CD4-positive, alpha-beta T cell treated with Interleukin-4 for 1 hour (primary cell): ENCODE data around the gene CNTN2.

Experiments
- DNase-seq, 2 donors: peaks; one replicate each; pipeline ENCODE4 v3.0.0-alpha.2; 2020 to 2022

CNTN2 gene

DNA sequence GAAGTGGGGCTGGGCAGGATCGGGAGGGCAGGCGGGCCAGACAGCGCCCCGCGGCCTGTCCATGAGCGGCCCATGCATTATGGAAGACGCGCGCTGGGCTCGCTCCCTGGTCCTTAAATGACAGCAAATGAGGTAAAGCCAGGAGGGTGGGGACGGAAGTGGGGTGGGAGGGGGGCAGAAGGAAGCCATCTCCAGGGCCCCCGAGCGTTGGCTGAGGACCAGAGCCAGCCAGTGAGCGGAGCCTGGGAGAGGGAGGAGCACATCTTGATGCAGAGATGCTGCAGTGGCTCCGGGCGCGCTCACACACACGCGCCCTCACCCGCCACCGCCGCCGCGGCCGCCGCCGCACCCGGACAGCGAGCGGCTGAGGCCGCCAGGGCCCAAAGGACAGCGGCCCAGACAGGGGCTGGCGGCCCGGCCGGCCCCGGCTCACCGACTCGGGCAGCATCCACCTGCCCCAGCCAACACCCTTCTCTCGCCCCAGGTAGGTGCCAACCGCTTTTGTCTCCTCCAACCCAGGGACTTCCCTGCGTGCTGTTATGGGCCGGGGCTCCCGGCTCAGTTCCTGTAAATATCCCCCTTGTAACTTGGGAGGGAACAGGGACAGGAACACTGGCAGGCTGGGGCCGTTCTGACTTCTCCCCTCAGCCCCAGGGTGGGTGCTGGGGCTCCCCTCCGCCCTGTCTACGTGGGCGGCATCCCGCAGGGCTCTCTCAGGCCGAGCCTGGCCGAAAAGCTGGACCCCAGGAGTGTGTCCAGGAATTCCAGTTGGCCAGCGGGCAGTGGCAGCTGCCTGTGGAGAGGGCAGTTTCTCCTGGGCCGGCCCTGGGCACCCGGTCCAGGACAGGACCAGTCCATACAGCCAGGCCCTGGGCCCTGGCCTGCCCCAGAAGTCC, at the start of gene CNTN2:
Gene CNTN2 (plus strand): TSS at position 302 of the 896 bp plus-strand sequence. CDS start 9,974 bp downstream, outside the sequence.
- DNase-seq = no peak

DNA sequence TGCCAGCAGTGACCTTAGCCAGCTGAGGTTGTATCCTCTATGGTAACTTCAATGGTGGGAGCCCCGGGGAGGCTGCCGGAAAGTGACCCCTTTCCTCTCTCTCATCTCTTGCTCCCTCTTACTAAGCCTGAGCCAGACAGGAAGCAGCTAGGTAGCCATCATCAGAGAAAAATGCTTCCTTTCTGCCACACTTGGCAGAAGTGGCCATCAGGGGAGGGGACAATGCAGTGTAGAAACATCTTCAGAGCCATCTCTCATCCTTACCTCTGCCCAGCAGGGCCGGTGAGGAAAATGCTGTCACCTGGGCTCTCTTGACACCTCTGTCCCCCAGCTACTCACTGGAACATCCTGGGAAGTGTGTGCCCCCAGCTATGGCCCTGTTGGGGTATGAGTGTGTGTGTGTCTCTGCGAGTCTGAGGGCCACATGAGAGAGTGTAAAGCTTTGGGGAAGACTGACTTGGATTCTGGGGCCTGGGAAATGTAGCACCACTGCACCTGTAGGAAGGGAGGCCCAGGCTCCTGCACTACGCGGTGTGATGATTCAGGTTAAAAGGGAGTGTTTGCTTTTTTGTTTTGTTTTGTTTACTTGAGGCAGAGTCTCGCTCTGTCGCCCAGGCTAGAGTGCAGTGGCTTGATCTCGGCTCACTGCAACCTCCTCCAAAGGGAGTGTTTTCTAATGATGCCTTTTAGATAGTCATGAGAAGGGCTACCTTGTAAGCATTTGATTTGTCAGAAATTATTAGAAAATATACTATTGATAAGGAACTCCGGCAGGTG, 48.7 kb upstream of the CNTN2 start:
- DNase-seq = no peak

DNA sequence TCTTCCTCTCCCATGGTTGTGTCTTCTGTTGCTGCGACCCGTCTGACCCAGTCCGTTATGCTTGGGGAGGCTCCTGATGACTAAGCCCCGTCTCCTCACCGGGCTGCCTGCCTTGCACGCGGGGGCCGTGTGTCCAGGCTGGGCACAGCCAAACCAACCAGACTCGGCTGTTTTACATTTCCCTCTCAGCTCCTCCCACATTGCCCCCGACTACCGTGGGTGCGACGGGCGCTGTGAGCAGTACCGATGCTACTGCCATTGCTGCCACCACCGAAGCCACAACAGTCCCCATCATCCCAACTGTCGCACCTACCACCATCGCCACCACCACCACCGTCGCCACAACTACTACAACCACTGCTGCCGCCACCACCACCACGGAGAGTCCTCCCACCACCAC, 46.0 kb upstream of the CNTN2 start:
- no peak for DNase-seq

GRCh38 chr1:204997591-204998355, 45.2 kb upstream of the CNTN2 start:
- DNase-seq = no peak

- no peak for DNase-seq
These were observed 41.9 kb upstream of the CNTN2 start for GRCh38 chr1:205001162-205001561.

- no peak for DNase-seq
These were observed 40.3 kb upstream of the CNTN2 start for GRCh38 chr1:205002705-205003104.

- no peak for DNase-seq
These were observed 39.5 kb upstream of the CNTN2 start for GRCh38 chr1:205003358-205004131.

DNA sequence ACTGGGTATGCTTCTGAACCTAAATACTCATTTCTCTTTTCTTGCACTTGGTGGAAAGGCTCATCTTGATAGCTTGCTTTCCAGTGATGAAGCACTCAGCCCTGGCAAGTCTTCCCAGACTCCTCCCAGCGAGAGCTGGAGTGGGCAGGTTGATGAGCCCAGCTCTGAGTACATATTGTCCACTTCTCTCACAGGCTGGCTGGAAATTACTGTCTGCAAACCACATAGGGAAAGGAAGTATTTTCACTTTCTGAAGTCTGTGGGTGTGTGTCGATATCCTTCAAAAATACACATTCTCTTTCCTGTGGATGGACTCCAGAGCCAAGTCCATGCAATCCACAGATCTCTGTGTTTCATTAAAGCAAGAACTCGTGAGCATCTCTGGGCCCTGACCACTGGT, 38.7 kb upstream of the CNTN2 start:
- no peak for DNase-seq

GRCh38 chr1:205008896-205009295, 34.1 kb upstream of the CNTN2 start:
- DNase-seq = no peak

DNA sequence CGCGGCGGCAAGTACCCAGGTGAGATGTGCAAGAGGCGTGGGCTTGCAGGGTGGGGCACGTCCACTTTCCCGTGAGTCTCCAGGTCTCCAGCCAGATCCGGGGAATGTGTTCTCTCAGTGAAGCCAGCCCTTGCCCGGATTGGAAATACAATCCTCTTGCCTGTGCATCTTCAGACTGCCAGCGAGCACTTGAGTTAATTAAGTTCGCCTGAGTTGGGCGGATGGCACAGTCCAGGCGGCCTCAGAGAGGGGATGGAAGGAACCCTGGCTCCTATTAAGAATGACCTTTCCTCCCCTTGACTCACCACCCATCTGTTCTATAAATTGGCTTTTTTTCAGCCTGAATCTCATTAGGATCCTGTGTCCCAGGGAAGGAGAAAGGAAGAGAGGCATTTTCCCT, 33.3 kb upstream of the CNTN2 start:
- no peak for DNase-seq

DNA sequence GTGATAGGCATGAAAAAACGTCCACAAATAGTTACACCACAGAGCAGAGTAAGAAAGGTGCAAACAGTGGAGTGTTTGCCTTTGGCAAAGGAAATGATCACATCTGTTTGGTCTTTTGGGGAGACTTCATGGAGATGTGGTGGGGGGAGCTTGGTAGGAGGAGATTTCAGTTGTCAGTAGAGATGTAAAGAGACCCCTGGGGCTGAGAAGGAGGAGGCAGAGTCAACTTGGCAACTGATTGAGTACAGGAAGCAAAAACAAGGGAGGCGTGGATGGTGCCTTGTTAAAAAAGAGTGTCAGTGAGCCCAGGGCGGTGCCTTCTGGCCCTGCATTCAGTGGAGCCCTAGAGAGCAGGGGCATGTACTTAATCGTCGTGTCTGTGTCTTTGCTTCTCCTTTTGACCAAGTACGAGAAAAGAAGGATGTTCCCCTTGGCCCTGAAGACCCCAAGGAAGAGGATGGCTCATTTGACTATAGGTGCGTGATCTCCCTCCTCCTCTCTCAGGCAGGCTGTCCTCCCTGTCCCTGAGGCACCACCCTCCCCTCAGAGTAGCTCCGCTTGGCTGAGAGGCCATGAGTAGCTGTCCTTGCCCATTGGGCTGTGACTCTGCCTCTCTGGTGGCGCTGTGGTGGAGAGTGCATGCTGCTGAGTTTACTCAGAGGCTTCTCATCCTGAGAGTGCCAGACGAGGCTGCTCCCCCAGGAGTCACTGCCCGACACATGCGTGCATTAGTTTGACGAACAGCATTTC, 30.4 kb upstream of the CNTN2 start:
- DNase-seq = no peak

GRCh38 chr1:205013683-205014367, 29.2 kb upstream of the CNTN2 start:
- DNase-seq = no peak

DNA sequence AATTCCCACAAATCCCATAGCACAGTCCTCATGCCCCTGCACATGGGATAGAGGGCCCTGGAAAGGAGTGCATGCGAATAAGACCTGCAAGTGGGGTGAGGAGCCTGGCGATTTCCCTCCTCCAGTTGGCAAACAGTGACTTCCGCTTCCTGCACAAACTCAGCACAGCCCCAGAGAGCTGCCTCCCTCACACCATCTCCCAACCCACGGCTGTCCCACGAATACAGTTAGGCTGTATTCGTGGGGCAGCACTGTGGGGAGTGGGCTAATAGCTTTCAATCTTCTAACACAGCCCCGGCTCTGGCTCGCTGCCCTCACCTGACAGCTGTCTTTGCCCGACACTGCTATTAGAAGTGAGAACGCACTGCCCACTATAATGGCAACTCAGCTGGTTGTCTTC, 28.2 kb upstream of the CNTN2 start:
- no peak for DNase-seq

GRCh38 chr1:205015241-205015640, 27.8 kb upstream of the CNTN2 start:
- no peak for DNase-seq

DNA sequence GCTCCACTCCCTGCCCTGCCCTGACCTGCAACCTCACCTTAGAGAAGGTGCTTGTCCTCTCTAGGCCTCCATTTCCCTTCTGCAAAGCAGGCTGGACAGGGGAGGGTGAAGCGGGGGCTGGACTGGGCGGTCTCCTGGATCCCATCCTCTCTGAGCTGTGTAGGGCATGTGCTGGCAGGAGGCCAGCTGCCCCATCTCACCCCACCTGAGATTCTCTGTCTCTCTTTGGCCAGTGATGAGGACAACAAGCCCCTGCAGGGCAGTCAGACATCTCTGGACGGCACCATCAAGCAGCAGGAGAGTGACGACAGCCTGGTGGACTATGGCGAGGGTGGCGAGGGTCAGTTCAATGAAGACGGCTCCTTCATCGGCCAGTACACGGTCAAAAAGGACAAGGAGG, 26.9 kb upstream of the CNTN2 start:
- no peak for DNase-seq

DNA sequence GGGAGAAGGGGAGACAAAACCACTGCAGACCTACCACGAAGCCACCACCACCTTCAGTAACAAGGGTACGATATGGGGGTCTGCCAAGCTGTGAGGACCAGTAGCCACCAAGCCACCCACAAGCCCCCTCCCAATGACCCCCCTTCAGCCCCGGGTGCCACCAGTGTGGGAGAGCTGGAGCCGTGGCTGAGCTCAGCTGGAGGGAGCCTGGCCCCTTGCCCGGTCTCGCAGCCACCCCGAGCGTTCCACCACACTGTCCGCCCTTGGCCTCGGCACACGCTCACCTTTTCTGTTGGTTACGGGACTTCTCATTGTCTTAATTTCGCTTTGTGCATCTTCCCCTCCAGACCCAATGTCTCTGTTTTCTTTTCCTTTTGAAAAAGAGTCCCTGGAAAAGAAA, 26.4 kb upstream of the CNTN2 start:
- no peak for DNase-seq

DNA sequence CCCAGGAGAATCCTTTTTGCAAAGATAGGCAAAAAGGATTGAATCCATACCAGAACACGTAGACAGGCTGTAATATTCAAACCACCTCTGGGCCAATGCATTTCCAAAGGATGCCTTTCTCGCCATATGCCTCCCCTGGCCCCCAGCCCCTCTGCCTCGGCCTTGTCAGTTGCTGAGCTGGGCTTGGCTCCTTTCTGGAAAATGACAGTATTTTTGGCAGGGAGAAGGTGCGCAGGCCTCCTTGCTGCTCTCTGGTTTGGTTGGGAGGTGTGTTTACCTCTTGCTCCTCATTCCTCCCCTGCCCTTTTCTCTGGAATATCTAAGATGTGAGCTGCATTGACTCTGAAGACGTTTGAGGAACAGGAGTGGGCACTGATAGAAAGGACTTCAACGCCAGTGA, 26.0 kb upstream of the CNTN2 start:
- DNase-seq = no peak

DNA sequence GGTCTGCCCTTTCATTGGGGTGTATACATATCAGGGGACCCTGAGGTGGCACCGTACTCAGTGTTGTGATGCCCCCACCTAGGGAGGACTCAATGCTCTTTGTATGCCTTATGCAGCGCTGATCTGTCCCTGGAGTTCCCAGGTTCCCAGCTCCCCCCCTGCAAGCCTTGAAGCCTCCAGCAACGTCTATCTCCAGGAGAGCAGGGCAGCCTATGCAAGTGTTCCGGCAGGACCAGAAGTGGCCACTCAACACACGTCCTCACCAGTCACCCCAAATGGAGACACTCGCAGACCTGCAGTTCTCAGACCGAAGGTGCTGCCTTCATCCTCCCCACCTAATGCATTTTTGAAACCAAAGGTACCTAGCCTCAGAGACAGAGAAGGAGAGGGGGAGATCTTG, 25.2 kb upstream of the CNTN2 start:
- no peak for DNase-seq

- DNase-seq = no peak
These were observed 24.6 kb upstream of the CNTN2 start for GRCh38 chr1:205018381-205018780.

DNA sequence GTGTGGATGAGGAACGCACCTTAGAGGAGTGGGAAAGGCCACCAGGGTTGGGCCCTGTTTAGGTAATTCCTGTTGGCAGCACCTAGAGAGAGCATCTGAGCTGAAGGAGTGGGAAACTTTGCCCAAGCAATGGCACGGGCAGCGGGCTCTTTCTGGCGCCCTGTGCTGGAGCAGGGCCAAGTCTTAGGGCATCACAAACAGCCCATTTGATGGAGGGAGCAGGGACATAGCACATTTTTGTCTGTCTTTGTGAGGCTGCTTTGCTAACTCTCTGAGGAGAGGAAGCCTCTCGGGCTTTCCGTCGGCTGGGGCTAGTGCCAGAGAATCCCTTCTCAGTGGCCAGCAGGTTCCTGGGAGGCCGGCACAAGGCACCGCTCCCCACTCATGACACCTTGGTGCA, 22.5 kb upstream of the CNTN2 start:
- DNase-seq = no peak

DNA sequence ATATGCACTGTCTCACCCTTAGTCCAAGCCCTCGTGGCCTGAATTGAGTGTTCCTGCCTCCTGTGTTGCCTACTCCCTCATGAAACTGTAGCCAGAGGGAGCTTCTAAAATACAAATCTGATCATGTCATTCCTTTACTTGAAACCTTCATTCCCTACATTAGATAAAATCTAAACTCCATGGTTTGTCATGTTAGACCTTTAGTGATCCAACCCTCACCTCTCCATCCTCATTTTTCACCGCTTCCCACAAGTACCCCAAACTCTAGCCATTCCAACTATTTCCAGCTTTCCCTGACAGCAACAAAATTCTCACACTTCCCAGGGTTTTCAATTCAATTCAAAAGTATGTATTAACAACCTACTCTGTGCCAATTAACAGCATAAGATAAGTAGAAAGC, 18.3 kb upstream of the CNTN2 start:
- DNase-seq = no peak
